A673 (cell line): Measurements from ENCODE around the gene PLK1. TPM values are rescaled to one million over a fixed set of nuclear protein-coding genes. Genes with fewer than 3 reads are reported as not detected.

Experiments
- BruUV-seq: library from RNA; stranded (reverse); fragments of 400-500 nt; replicated peaks from 2 replicates; lab custom pipeline; 2021; lab: Mats Ljungman, UMichigan
- CTCF ChIA-PET: fragments of 300-600 bp; sonication (Branson Sonifier 250); formaldehyde crosslinking; loops from one replicate; lab custom pipeline; 2022; ENCODE audit warnings: antibody characterized with exemption; lab: Charles Lee
- POLR2A ChIA-PET: fragments of 300-600 bp; sonication (Branson Sonifier 250); formaldehyde crosslinking; loops from one replicate; lab custom pipeline; 2022; ENCODE audit warnings: antibody characterized with exemption; ENCODE audit not compliant: low non-redundant PET; lab: Charles Lee
- DNase-seq: peaks from one replicate; pipeline ENCODE4 v3.0.0-alpha.2; 2015; ENCODE audit warnings: low spot score
- H3K27ac ChIP-seq: fragments of 200-600 bp; sonication (generic); 2 replicates; pipeline ENCODE4 v1.5.1; 2016; ENCODE audit warnings: mixed run types, low read depth, mild to moderate bottlenecking, mixed read lengths, antibody characterized with exemption, low read length; ENCODE audit not compliant: poor library complexity, severe bottlenecking
- H3K27me3 ChIP-seq: fragments of 200-600 bp; sonication (generic); replicated peaks from 2 replicates; pipeline ENCODE4 v1.6.1; 2017; ENCODE audit warnings: mixed run types, low read depth, mild to moderate bottlenecking, mixed read lengths, antibody characterized with exemption, low read length; ENCODE audit not compliant: insufficient read depth, poor library complexity
- H3K36me3 ChIP-seq: fragments of 200-600 bp; sonication (generic); 2 replicates; pipeline ENCODE4 v1.6.1; 2016; ENCODE audit warnings: mixed run types, mild to moderate bottlenecking, mixed read lengths, antibody characterized with exemption, low read length; ENCODE audit not compliant: insufficient read depth, poor library complexity, severe bottlenecking
- H3K4me1 ChIP-seq: fragments of 200-600 bp; sonication (generic); 2 replicates; pipeline ENCODE4 v1.6.1; 2017; ENCODE audit warnings: mixed run types, mild to moderate bottlenecking, mixed read lengths, antibody characterized with exemption, low read length; ENCODE audit not compliant: insufficient read depth, poor library complexity, severe bottlenecking
- H3K4me3 ChIP-seq: fragments of 200-600 bp; sonication (generic); 2 replicates; pipeline ENCODE4 v1.5.1; 2016; ENCODE audit warnings: low read depth, mixed run types, mild to moderate bottlenecking, mixed read lengths, low read length; ENCODE audit not compliant: poor library complexity, severe bottlenecking
- H3K9me3 ChIP-seq: fragments of 200-600 bp; sonication (generic); 2 replicates; pipeline ENCODE4 v1.6.1; 2016; ENCODE audit warnings: mixed run types, low read depth, mild to moderate bottlenecking, mixed read lengths, antibody characterized with exemption, low read length; ENCODE audit not compliant: poor library complexity, severe bottlenecking
- EZH2 ChIP-seq: fragments of 200-600 bp; sonication (generic); IDR thresholded peaks from 2 replicates; pipeline ENCODE4 v1.6.1; 2017; ENCODE audit warnings: borderline replicate concordance, low read depth, mild to moderate bottlenecking, mixed read lengths, antibody characterized with exemption, low read length; ENCODE audit not compliant: poor library complexity, severe bottlenecking
- intact Hi-C: fragments of 100-400 bp; cut with micrococcal nuclease; formaldehyde crosslinking; loops from one replicate; pipeline ENCODE4 v1.10.0; 2022; ENCODE audit not compliant: unreplicated experiment
- total RNA-seq: library from RNA; stranded (reverse); gene quantifications from 2 replicates; pipeline ENCODE4 v1.2.3, GENCODE V29; 2021
- TF ChIP-seq, protein P1 (sequence below): fragments of 300-800, 200-600 bp; sonication (generic); conservative IDR thresholded peaks from 2 replicates; pipeline ENCODE4 v1.5.1; 2017; ENCODE audit warnings: low read depth, mild to moderate bottlenecking, antibody characterized with exemption, low read length, moderate library complexity, mixed read lengths

The PLK1 gene
- total RNA-seq, 1 experiment from 2014 or later: 234 TPM

DNA sequence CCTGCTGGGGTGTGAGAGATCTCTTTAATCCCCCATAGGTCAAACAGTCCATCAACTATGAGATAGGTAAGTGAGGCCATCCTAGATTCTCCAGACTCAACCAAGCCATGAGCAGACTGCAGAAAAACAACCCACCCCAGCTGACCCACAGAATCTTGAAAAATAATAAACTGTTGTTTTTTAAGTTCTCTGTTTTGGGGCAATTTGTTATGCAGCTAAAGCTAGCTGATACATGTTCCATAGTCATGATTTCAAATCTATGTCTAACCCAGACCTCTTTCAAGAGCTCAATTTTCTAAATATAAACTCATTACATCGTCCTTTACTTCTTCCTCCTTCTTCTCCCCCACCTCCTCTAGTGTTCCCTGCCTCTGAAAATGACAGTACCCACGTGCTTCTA is 24.3 kb downstream of the PLK1 start:
- Histone ChIP-seq H3K9me3 (no peaks in the 10 kb centered on the region), H3K4me1 (no peaks in the 10 kb centered on the region), H3K27ac (no peak overlapping the region), H3K27me3 (no peaks in the 10 kb centered on the region), H3K36me3 (no peaks in the 10 kb centered on the region), H3K4me3 (no peak overlapping the region)
- TF ChIP-seq EZH2: no peak
- TF ChIP-seq, protein P1, sequence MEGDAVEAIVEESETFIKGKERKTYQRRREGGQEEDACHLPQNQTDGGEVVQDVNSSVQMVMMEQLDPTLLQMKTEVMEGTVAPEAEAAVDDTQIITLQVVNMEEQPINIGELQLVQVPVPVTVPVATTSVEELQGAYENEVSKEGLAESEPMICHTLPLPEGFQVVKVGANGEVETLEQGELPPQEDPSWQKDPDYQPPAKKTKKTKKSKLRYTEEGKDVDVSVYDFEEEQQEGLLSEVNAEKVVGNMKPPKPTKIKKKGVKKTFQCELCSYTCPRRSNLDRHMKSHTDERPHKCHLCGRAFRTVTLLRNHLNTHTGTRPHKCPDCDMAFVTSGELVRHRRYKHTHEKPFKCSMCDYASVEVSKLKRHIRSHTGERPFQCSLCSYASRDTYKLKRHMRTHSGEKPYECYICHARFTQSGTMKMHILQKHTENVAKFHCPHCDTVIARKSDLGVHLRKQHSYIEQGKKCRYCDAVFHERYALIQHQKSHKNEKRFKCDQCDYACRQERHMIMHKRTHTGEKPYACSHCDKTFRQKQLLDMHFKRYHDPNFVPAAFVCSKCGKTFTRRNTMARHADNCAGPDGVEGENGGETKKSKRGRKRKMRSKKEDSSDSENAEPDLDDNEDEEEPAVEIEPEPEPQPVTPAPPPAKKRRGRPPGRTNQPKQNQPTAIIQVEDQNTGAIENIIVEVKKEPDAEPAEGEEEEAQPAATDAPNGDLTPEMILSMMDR: no peak
- intact Hi-C loops: no loop called here
- no TSS peak for BruUV-seq
- CTCF ChIA-PET: no interaction called here
- POLR2A ChIA-PET: no interaction called here
- no peak for DNase-seq

DNA sequence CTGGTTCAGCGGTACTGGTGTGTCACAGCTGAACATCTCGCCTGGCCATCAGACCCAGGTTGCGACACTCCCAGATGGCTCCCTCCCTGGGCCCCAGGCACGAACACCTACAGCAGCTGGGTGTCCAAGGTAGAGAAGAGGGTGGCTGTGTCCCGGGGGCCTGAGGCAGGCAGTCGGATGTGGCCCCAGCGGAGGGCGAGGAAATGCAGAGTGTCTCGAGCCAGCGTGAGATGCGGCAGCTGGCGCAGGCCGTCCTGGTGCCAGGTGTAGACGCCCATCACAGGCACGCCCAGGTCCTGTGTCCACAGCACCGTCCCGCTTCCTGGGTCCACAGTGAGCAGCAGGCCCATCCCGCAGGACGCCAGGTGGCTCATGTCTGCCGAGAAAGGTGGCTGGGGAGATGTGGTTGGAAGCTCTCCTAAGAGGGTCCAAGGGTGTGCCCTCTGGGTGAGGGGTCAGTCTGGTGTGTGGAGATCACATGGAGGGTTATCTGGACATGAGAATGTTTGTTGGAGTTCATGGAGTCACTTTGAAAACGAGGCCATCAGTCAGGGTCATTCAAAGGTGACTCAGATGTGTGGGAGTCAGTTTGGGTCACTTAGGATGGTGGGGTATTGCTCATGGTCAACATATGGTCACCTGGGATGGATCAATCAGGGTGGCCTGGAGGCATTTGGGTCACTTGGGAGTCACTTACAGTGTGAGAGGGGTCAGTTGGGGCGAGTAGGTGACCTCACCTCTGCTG is 26.3 kb downstream of the PLK1 start:
- Histone ChIP-seq H3K27ac (no peak overlapping the region), H3K9me3 (peaks cover 4% of the 10 kb centered on the region), H3K4me3 (no peak overlapping the region), H3K36me3 (no peaks in the 10 kb centered on the region), H3K4me1 (no peaks in the 10 kb centered on the region), H3K27me3 (no peaks in the 10 kb centered on the region)
- ChIA-PET CTCF (no interaction called here), POLR2A (no interaction called here)
- TF ChIP-seq, protein P1: no peak
- no peak for TF ChIP-seq EZH2
- intact Hi-C loops: no loop called here
- no peak for DNase-seq
- no TSS peak for BruUV-seq

DNA sequence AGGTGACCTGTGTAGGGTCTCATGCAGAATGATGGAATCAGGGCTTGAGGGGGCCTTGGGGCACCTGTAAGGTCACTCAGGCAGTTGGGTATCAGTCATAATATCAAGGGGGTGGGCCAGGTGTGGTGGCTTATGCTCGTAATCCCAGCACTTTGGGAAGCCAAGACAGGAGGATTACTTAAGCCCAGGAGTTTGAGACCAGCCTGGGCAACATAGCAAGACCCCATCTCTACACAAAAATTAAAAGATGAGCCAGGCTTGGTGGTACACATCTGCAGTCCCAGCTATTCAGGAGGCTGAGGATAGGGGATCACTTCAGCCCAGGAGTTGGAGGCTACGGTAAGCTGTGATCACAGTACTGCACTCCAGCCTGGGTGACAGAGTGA is 26.8 kb downstream of the PLK1 start:
- Histone ChIP-seq H3K9me3 (peaks cover 4% of the 10 kb centered on the region), H3K27me3 (no peaks in the 10 kb centered on the region), H3K4me1 (no peaks in the 10 kb centered on the region), H3K36me3 (no peaks in the 10 kb centered on the region), H3K4me3 (no peak overlapping the region), H3K27ac (no peak overlapping the region)
- TF ChIP-seq EZH2: no peak
- TF ChIP-seq, protein P1: no peak
- CTCF ChIA-PET: no interaction called here
- intact Hi-C loops: no loop called here
- DNase-seq: no peak
- no TSS peak for BruUV-seq
- POLR2A ChIA-PET: no interaction called here
